Fibroblast of pulmonary artery (primary cell): ENCODE results near the gene FILIP1.

Source experiments
- DNase-seq: peaks from one replicate; pipeline ENCODE4 v3.0.0-alpha.2; 2010; ENCODE audit warnings: low read depth
- H3K4me3 ChIP-seq: replicated peaks from 2 replicates; pipeline ENCODE4 v1.5.1; 2011; ENCODE audit warnings: low read depth, mild to moderate bottlenecking, control low read depth, low read length, moderate library complexity
- CTCF ChIP-seq: IDR thresholded peaks from 2 replicates; pipeline ENCODE4 v1.5.1; 2011; ENCODE audit warnings: mild to moderate bottlenecking, control low read depth, low read length, inconsistent platforms; ENCODE audit errors: missing control alignments

Gene FILIP1

GRCh38 chr6:75278474-75279077 lies 215.0 kb downstream of the FILIP1 start:
- TF ChIP-seq CTCF = no peak
- no peak for DNase-seq
- no peak overlapping the region for H3K4me3 ChIP-seq

GRCh38 chr6:75275067-75275466 lies 218.5 kb downstream of the FILIP1 start:
- H3K4me3 ChIP-seq = no peak overlapping the region
- peak; percentile 36 for DNase-seq
- no peak for TF ChIP-seq CTCF

- no peak for TF ChIP-seq CTCF
- no peak overlapping the region for H3K4me3 ChIP-seq
- DNase-seq = no peak
Measured at GRCh38 chr6:75273009-75273408, 220.6 kb downstream of the FILIP1 start.

- peak; percentile 63 for DNase-seq
- no peak for TF ChIP-seq CTCF
- H3K4me3 ChIP-seq = no peak overlapping the region
Measured at GRCh38 chr6:75272145-75272840, 221.3 kb downstream of the FILIP1 start.

- TF ChIP-seq CTCF = no peak
- DNase-seq = no peak
Measured at GRCh38 chr6:75268988-75269354, 224.6 kb downstream of the FILIP1 start.

GRCh38 chr6:75268121-75268987 lies 225.2 kb downstream of the FILIP1 start:
- DNase-seq = no peak
- TF ChIP-seq CTCF = no peak
- H3K4me3 ChIP-seq = no peak overlapping the region

More at GRCh38 chr6:75268988-75269354, 224.6 kb downstream of the FILIP1 start:
- H3K4me3 ChIP-seq = no peak overlapping the region
